Measurements from ENCODE around the gene SPTBN1. TPM values are rescaled to one million over a fixed set of nuclear protein-coding genes. Genes with fewer than 3 reads are reported as not detected.
A peak's percentile ranks its signal among the peaks of the same experiment; 100 is the strongest.
"Not testable (repeated sequence)": the region's sequence is repeated elsewhere in the genome, so short reads cannot be mapped to it uniquely, and the experiment has no call there.

The SPTBN1 gene
- total RNA-seq, 1 experiment from 2014 or later: 326 TPM

DNA sequence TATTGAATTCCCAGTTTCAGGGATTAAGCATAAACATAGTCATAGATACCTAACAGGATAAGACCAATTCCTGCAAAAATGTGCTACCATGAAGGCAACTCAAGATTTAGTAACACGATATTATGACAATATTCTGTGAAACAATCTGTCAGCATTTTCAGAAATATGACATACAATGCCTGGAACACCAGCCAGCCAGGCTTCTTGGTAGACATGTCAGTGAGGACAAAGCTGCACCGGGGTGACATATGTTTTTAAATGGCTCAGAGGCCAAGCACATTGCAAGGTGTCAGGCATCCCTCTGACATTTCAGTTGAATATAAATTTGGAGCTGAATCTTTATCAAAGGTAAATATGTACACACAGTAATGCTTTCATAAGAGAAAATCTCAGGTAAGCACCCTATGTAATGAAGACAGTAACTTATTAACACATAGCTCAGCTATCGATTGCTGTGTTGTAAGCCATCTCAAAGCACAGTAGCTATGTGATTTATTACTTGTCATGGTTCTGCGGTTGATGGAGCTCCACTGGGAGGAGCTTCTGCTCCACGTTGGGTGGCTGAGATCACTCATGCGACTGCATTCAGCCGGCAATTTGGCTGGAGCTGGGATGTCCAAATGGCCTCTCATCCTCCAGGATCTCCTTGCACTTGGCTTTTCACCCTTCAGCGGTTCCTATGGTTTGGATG, 235.5 kb downstream of the SPTBN1 start:
- in situ Hi-C loops (cut with HindIII; ENCODE audit: low pct_unique_long_range_greater_than_20kb, low sequenced_read_pairs): no loop called here
- DNase-seq (ENCODE audit: low read depth, low spot score): no peak

DNA sequence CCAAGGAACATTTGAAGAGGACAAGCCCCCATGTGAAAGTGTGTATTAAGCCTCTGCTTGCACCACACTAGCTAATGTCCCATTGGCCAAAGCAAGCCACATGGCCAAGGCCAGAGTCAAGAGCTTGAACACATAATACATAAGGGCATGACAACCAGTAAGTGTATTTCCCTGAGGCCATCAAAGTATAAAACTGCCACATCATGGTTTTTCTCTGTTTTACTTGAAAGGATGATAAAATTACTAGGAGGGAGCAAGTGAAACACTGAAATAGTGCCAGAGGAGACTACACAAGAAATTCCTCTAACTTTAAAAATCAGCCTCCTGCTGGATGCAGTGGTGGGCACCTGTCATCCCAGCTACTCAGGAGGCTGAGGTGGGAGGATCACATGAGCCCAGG, 236.4 kb downstream of the SPTBN1 start:
- in situ Hi-C loops (cut with HindIII; ENCODE audit: low pct_unique_long_range_greater_than_20kb, low sequenced_read_pairs): no loop called here
- DNase-seq (ENCODE audit: low read depth, low spot score): no peak

DNA sequence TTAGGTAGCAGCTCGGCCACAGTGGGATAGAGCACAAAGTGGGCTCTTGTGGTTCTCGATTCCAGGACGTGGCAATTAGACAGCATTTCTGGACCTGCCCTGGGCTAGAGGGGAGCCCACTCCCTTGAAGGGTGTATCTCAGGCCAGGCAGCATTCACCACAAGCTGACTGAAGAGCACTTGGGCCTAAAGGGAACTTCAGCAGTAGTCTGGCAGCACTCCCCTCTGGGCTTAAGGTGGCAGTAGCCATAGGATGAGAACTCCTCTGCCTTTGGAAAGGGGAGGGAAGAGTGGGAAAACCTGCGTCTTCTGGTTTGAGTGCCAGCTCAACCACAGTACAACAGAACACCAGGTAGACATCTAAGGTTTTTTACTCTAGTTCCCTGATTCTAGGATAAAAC, 239.3 kb downstream of the SPTBN1 start:
- in situ Hi-C loops (cut with HindIII; ENCODE audit: low pct_unique_long_range_greater_than_20kb, low sequenced_read_pairs): no loop called here
- no peak for DNase-seq (ENCODE audit: low read depth, low spot score)

DNA sequence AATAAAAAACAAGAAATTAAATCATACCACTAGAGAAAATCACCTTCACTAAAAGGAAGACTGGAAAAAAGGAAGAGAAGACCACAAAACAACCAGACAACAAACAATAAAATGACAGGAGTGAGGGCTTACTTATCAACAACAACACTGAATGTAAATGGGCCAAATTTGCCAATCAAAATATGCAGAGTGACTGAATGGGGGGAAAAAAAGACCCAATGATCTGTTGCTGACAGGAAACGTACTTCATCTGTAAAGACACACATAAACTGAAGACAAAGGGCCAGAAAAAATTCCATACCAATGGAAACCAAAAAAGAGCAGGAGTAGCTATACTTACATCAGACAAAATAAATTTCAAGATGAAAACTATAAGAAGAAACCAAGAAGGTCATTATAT, 241.8 kb downstream of the SPTBN1 start:
- in situ Hi-C loops (cut with HindIII; ENCODE audit: low pct_unique_long_range_greater_than_20kb, low sequenced_read_pairs): no loop called here

DNA sequence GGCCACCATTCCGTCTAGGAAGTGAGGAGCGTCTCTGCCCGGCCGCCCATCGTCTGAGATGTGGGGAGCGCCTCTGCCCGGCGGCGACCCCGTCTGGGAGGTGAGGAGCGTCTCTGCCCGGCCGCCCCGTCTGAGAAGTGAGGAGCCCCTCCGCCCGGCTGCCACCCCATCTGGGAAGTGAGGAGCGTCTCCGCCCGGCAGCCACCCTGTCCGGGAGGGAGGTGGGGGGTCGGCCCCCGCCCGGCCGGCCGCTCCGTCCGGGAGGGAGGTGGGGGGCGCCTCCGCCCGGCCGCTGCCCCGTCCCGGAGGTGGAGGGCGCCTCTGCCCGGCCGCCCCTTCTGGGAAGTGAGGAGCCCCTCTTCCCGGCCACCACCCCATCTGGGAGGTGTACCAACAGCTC, 242.8 kb downstream of the SPTBN1 start:
- DNase-seq (ENCODE audit: low read depth, low spot score); in situ Hi-C loops (cut with HindIII; ENCODE audit: low pct_unique_long_range_greater_than_20kb, low sequenced_read_pairs): not testable (repeated sequence)

More for the DNA sequence above, 241.8 kb downstream of the SPTBN1 start:
- DNase-seq (ENCODE audit: low read depth, low spot score): no peak

DNA sequence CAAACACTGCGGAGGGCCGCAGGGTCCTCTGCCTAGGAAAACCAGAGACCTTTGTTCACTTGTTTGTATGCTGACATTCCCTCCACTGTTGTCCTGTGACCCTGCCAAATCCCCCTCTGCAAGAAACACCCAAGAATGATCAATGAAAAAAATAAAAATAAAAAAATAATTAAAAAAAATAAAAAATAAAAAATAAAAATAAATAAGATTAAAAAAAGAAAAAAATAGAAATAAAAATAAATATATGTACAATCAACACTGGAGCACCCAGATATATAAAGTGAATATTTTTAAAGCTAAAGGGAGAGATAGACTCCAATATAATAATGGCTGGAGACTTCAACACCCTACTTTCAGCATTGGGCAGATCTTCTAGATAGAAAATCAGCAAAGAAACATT, 243.5 kb downstream of the SPTBN1 start:
- in situ Hi-C loops (cut with HindIII; ENCODE audit: low pct_unique_long_range_greater_than_20kb, low sequenced_read_pairs): loop anchor here (25.0 kb wide), 1 partner anchor 488 kb away; no protein-coding TSS in a partner anchor
- DNase-seq (ENCODE audit: low read depth, low spot score): no peak

DNA sequence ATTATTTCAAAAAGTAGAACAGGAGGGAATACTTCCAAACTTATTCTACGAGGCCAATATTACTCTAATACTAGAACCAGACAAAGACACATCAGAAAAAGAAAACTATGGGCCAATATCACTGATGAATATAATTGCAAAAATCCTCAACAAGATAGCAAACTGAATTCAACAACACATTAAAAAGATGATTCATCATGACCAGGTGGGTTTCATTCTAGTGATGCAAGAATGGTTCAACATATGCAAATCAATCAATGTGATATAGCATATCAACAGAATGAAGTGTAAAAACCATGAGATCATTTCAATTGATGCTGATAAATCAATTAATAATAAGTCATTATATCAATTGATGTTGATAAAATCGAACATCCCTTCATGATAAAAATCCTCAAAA, 244.9 kb downstream of the SPTBN1 start:
- in situ Hi-C loops (cut with HindIII; ENCODE audit: low pct_unique_long_range_greater_than_20kb, low sequenced_read_pairs): loop anchor here (25.0 kb wide), 1 partner anchor 486 kb away; no protein-coding TSS in a partner anchor

DNA sequence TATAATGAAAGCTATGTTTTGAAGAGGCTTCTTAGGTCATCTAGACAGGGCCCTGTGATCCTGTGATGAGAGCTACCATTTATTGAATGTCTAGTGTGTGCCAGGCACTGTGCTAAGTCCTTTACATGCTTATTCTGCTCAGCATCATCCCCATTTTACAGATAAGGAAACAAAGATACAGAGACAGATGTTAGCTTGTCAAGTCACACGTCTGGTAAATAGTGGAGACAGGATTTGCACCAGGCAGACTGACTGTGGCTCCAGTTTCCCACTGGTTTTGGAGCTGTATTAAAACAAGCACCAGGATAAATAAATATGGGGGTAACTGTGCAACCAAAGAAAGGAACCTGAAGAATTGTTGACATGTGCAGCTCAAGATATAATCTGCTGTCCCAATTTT, 248.1 kb downstream of the SPTBN1 start:
- in situ Hi-C loops (cut with HindIII; ENCODE audit: low pct_unique_long_range_greater_than_20kb, low sequenced_read_pairs): loop anchor here (25.0 kb wide), 1 partner anchor 483 kb away; no protein-coding TSS in a partner anchor
- peak; percentile 80 for DNase-seq (ENCODE audit: low read depth, low spot score)

More for the DNA sequence above, 244.9 kb downstream of the SPTBN1 start:
- no peak for DNase-seq (ENCODE audit: low read depth, low spot score)

DNA sequence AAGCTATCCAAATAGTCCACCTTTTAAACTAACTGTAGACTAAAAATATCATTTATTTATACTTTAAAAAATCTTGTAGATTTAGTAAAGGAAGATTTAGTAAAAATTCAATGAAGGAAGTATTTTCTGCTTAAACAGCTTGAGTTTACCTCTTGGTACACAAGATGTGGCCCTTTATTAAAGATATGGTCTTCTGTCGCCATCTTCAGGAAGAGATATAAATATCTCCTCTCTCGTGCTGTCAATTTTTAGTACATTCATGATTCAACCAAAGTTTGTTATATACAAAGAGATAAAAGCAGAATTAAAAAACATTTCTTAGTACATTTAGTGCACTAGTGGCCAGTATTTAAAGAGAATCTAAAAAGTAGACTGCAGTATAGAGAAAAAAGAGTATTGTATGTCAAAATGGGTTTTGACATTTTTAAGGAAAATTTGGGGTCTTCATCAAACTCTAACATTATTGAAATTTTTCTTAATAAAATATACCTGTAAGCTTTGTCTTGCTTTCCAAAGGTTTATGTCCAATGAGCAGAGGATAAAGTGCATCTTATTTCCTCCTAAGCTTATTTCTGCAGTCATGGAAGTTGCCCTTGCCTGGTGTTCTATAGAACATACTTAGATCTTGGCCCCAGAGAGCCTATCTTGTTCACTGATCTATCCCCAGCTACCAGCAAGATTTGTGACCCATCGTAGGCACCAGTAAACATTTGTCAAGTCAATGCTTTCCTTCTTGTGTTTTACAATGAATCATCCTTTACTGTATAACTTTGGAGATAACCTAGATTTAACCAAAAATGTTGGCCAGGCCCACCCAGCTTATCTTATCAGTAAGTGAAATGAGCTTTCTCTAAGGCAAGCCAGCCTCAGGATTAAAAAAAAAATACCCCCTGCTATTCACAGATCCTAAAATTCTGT, 248.8 kb downstream of the SPTBN1 start:
- in situ Hi-C loops (cut with HindIII; ENCODE audit: low pct_unique_long_range_greater_than_20kb, low sequenced_read_pairs): loop anchor here (25.0 kb wide), 1 partner anchor 482 kb away; no protein-coding TSS in a partner anchor
- peak; percentile 84 for DNase-seq (ENCODE audit: low read depth, low spot score)

DNA sequence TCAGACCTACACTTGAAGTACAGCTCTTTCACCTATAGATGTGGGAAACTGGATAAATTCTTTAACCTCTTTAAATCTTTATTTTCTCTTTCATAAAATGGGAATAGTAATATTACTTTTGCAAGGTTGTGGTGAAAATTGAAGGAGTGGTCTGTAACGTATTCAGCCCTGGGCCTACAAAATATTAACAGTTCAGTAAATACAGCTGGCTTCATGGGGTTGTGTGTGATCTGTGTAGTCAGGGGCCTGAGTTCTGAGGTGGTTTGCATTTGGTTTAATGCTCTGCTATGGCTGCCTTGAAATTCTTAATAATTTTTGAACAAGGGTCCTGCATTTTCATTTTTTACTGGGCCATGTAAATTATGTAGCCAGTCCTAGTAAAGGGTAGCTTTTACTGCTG, 250.5 kb downstream of the SPTBN1 start:
- in situ Hi-C loops (cut with HindIII; ENCODE audit: low pct_unique_long_range_greater_than_20kb, low sequenced_read_pairs): loop anchor here (25.0 kb wide), 1 partner anchor 481 kb away; no protein-coding TSS in a partner anchor
- DNase-seq (ENCODE audit: low read depth, low spot score): no peak

DNA sequence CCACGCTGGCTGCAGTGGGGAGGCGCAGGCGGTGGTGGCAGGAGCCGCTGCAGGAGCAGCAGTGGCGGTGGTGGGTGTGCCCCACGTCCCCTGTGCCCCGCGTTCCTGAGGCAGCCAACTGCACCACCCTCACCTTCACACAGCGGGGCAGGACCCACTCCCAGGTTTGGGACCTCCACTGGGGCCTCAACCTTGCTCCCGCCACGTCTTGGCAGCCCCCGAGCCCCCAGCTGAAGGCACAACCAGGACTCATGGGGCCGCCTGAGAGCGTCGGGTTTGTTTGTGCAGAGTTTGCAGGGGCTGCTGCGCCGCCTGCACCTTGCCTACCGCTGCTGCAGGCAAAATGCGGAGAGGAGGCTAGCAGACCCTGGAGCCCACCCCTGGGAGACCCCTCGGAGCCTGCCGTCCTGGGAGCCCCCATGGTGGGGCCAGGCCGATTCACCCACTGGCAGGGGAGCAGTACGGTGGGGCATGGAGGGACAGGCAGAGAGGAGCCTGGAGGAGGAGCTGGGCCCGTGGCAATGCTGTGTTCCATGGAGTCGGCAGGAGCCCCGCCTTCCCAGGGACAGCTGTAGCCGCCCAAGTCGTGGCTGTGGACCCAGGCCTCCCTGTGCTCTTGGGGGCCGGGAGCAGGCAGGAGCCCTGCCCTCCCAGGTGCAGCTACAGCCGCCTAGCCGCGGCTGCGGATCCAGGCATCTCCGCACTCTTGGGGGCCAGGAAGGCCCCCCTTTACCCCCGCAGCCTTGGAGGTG, 252.6 kb downstream of the SPTBN1 start:
- in situ Hi-C loops (cut with HindIII; ENCODE audit: low pct_unique_long_range_greater_than_20kb, low sequenced_read_pairs): loop anchor here (25.0 kb wide), 1 partner anchor 479 kb away; no protein-coding TSS in a partner anchor
- DNase-seq (ENCODE audit: low read depth, low spot score): no peak

DNA sequence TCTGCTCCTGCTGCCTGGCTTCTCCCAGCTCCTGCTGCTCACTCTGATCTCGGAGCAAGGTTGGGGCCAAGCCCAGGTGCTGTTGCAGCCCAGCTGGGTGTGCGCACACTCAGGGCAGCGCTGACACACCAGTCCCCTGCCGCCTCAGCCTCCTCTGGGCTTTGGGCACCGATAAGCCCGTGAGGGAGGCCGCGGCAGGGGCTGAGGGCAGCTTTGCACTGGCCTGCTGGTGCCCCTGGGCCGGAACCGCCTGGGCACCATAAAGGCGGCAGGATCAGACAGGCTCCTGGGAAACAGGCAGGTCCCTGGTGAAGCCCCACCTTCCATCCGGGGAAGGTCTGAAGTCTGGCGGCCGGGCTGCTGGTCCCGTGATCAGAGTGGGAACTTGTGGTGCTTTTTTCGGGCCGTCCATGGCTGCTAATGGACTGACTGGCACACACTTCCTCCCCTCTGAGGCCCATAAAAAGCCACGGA, 253.2 kb downstream of the SPTBN1 start:
- DNase-seq (ENCODE audit: low read depth, low spot score): no peak
- in situ Hi-C loops (cut with HindIII; ENCODE audit: low pct_unique_long_range_greater_than_20kb, low sequenced_read_pairs): loop anchor here (25.0 kb wide), 1 partner anchor 478 kb away; no protein-coding TSS in a partner anchor

DNA sequence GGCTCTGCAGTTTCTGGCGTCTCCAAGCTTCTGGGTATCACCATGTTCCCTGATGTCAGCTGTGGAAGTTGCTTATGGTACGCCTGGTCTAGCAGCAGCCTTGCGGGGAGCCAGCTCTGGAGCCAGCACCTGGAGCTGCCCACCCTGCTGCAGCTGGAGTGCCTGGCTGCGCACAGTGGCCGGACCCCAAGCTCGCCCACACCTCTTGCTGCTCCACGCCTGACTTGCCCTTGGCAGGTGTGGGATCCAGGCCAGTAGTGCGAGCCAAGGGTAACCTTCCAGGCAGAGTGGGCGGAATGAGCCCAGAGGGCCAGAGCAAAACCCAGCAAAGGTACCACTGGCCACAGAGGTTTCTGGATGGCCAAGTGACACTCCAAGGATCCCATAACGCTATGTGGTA, 254.1 kb downstream of the SPTBN1 start:
- in situ Hi-C loops (cut with HindIII; ENCODE audit: low pct_unique_long_range_greater_than_20kb, low sequenced_read_pairs): loop anchor here (25.0 kb wide), 1 partner anchor 477 kb away; no protein-coding TSS in a partner anchor

DNA sequence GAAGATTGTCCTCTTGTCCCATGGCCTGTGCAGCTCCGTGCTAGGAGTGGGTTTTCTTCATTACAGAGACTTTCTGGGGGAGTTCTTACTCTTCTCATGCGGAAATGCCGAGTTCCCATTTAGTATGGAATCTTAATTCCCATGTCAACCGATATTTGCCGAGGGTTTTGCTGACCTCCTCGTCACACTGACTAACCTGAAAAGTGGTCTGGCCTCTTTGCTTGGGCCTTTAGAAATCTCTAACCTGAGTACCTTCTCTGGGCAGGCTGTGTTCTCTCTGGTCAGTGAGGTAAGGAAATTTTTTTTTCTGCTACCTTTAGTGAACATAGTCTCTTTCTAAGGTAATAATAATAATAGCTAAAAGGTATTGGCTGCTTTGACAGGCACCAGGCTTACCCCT, 256.4 kb downstream of the SPTBN1 start:
- no peak for DNase-seq (ENCODE audit: low read depth, low spot score)
- in situ Hi-C loops (cut with HindIII; ENCODE audit: low pct_unique_long_range_greater_than_20kb, low sequenced_read_pairs): loop anchor here (25.0 kb wide), 1 partner anchor 475 kb away; no protein-coding TSS in a partner anchor

More for the DNA sequence above, 254.1 kb downstream of the SPTBN1 start:
- DNase-seq (ENCODE audit: low read depth, low spot score): no peak

DNA sequence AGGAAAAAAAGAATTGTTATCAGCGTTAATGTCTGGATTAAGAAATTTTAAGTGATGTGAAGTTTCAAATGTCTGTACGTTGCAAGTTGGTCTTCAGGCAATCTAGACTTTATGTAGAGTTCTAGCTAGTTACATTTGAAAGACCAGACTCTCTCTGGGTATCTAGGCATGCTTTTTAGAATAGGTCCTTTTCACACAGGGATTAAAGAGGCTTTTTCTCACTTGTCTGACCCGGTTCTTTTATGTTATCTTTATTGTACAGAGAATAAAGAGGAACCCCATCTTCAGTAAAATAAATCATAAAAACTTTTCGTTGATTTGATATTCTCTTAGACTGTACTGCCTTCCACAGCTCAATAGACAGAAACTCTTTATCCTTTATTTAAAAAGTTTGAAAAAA, 258.9 kb downstream of the SPTBN1 start:
- in situ Hi-C loops (cut with HindIII; ENCODE audit: low pct_unique_long_range_greater_than_20kb, low sequenced_read_pairs): loop anchor here (25.0 kb wide), 1 partner anchor 472 kb away; no protein-coding TSS in a partner anchor

DNA sequence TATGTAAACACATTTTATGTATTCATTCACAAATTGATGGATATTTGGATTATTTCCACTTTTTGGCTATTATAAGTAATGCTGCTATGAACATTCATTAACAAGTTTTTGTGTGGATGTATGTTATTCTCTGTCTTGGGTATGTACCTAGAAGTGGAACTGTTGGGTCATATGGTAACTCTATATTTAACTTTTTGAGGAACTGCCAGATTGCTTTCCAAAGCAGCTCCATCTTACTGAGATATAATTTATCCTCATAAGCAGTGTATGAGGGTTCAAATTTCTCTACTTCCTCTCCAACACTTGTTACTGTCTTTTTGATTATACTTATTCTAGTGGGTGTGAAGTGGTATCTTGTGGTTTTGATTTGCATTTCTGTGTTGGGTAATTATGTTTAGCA, 260.2 kb downstream of the SPTBN1 start:
- in situ Hi-C loops (cut with HindIII; ENCODE audit: low pct_unique_long_range_greater_than_20kb, low sequenced_read_pairs): loop anchor here (25.0 kb wide), 1 partner anchor 471 kb away; no protein-coding TSS in a partner anchor
- DNase-seq (ENCODE audit: low read depth, low spot score): no peak

More for the DNA sequence above, 258.9 kb downstream of the SPTBN1 start:
- DNase-seq (ENCODE audit: low read depth, low spot score): no peak

DNA sequence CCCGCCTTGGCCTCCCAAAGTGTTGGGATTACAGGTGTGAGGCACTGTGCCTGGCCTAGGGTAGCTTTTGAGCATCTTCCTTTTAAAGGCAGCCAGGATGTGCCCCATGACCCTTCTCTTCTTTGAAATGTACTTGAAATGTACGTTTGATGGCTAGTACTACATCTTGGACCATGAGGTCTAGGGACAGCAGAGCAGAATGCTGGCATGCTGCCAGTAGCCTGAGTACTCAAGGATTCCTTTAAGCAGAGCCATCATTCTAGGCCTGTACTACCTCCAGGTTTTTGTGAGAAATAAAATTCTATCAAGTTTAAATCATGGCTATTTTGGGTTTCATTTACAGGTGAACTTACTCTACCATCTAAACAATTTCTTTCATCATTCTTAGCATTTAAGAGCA, 264.4 kb downstream of the SPTBN1 start:
- no peak for DNase-seq (ENCODE audit: low read depth, low spot score)
- in situ Hi-C loops (cut with HindIII; ENCODE audit: low pct_unique_long_range_greater_than_20kb, low sequenced_read_pairs): loop anchor here (25.0 kb wide), 1 partner anchor 467 kb away; no protein-coding TSS in a partner anchor

Measured in SK-MEL-5 (cell line).